GM18951 (cell line): ENCODE data around the gene ZIC4.

Source experiments
- POLR2A ChIP-seq: IDR thresholded peaks from 4 replicates; pipeline ENCODE4 v1.6.1; 2011; ENCODE audit warnings: mild to moderate bottlenecking; ENCODE audit not compliant: insufficient read length, insufficient read depth; ENCODE audit errors: extremely low read depth
- in situ Hi-C: fragments of 300-500 bp; cut with MboI; formaldehyde crosslinking; loops from one replicate; pipeline ENCODE4 v1.12.0; 2022; ENCODE audit warnings: low sequenced_read_pairs, mixed read lengths, inconsistent platforms; ENCODE audit not compliant: unreplicated experiment

The ZIC4 gene

GRCh38 chr3:147387291-147387884 is 19.0 kb downstream of the ZIC4 start:
- TF ChIP-seq POLR2A: no peak
- in situ Hi-C loops: no loop called here

- in situ Hi-C loops: no loop called here
- no peak for TF ChIP-seq POLR2A
These were observed 21.0 kb downstream of the ZIC4 start for GRCh38 chr3:147385059-147386012.

- no peak for TF ChIP-seq POLR2A
- in situ Hi-C loops: no loop called here
These were observed 21.9 kb downstream of the ZIC4 start for GRCh38 chr3:147384210-147385058.

GRCh38 chr3:147383617-147384016 is 22.7 kb downstream of the ZIC4 start:
- TF ChIP-seq POLR2A: no peak
- in situ Hi-C loops: no loop called here

- in situ Hi-C loops: no loop called here
- no peak for TF ChIP-seq POLR2A
These were observed 24.7 kb downstream of the ZIC4 start for GRCh38 chr3:147381596-147381995.

- in situ Hi-C loops: no loop called here
- TF ChIP-seq POLR2A: no peak
These were observed 25.4 kb downstream of the ZIC4 start for GRCh38 chr3:147380977-147381376.

GRCh38 chr3:147380387-147380951 is 25.9 kb downstream of the ZIC4 start:
- no peak for TF ChIP-seq POLR2A
- in situ Hi-C loops: no loop called here

- in situ Hi-C loops: no loop called here
These were observed 26.7 kb downstream of the ZIC4 start for GRCh38 chr3:147379651-147380050.

GRCh38 chr3:147377412-147378367 is 28.7 kb downstream of the ZIC4 start:
- in situ Hi-C loops: no loop called here
- TF ChIP-seq POLR2A: no peak

More at GRCh38 chr3:147379651-147380050, 26.7 kb downstream of the ZIC4 start:
- TF ChIP-seq POLR2A: no peak

- TF ChIP-seq POLR2A: no peak
- in situ Hi-C loops: no loop called here
These were observed 33.0 kb downstream of the ZIC4 start for GRCh38 chr3:147373301-147373700.

- in situ Hi-C loops: no loop called here
- no peak for TF ChIP-seq POLR2A
These were observed 33.8 kb downstream of the ZIC4 start for GRCh38 chr3:147372525-147373027.
